Measurements from ENCODE around the gene ITPRIP.

GRCh38 chr10:104334965-104335650 is 3.2 kb downstream of the ITPRIP start:
- no peak for TF ChIP-seq POLR2A (IDR thresholded peaks at IDR 0.05)
- TF ChIP-seq CTCF (IDR thresholded peaks at IDR 0.05): no peak
